ENCODE results near the gene ARL15. TPM values are rescaled to one million over a fixed set of nuclear protein-coding genes. Genes with fewer than 3 reads are reported as not detected.

ARL15 gene
- total and polyA plus RNA-seq, 4 donors = 5.0 to 24.8 (median 13.3) TPM

DNA sequence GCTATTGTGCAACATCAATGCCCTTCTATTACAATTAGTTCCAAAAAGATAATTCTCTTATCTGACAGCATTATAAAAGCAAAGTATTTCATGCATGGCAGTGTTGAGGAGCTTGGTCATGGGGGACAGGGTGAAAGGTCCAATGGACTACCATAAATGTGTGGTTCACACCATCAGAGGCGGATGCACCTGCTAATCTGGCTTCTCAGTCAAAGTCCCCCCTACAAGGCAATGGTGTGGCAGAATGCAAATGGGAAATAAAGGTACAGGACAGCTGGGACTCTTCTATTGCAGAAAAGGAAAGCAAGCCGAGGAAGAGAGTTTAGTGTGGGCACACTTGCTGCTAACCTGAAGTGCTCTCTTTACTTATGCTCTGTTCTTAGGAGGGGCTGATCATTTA lies 380.8 kb downstream of the ARL15 start:
- DNase-seq (ENCODE audit: low spot score) = no peak

DNA sequence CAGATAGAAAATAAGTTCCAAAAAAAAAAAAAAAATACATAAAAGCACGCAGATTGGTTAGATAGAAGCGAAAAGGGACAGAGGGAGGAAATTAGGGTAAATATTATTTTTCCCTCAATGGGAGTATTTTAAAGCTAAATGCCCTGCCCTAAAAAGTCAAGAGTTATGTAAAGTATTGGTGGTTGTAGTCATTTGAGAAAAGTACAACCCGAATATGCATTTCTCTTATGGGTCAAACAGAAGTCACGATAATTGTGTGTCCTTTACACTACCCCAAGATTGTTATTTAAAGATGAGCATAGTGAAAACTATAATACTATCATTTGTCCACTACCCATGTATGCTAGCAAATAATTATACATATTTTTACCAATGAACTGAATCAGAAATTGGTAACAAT lies 381.2 kb downstream of the ARL15 start:
- no peak for TF ChIP-seq YY1 (IDR thresholded peaks at IDR 0.05)
- no peak for TF ChIP-seq SP1 (IDR thresholded peaks at IDR 0.05)
- no peak for TF ChIP-seq NR2F2 (IDR thresholded peaks at IDR 0.05)
- TF ChIP-seq, protein P1, sequence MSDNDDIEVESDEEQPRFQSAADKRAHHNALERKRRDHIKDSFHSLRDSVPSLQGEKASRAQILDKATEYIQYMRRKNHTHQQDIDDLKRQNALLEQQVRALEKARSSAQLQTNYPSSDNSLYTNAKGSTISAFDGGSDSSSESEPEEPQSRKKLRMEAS (IDR thresholded peaks at IDR 0.05) = no peak
- no peak for TF ChIP-seq FOXA2 (IDR thresholded peaks at IDR 0.05)
- TF ChIP-seq JUND (IDR thresholded peaks at IDR 0.05) = no peak
- no peak for TF ChIP-seq TAF1 (conservative IDR thresholded peaks at IDR 0.05)
- TF ChIP-seq RXRA (IDR thresholded peaks at IDR 0.05) = no peak
- TF ChIP-seq HNF4G (IDR thresholded peaks at IDR 0.05) = no peak
- TF ChIP-seq, protein P2, sequence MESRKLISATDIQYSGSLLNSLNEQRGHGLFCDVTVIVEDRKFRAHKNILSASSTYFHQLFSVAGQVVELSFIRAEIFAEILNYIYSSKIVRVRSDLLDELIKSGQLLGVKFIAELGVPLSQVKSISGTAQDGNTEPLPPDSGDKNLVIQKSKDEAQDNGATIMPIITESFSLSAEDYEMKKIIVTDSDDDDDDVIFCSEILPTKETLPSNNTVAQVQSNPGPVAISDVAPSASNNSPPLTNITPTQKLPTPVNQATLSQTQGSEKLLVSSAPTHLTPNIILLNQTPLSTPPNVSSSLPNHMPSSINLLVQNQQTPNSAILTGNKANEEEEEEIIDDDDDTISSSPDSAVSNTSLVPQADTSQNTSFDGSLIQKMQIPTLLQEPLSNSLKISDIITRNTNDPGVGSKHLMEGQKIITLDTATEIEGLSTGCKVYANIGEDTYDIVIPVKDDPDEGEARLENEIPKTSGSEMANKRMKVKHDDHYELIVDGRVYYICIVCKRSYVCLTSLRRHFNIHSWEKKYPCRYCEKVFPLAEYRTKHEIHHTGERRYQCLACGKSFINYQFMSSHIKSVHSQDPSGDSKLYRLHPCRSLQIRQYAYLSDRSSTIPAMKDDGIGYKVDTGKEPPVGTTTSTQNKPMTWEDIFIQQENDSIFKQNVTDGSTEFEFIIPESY (IDR thresholded peaks at IDR 0.05) = no peak
- TF ChIP-seq RAD21 (IDR thresholded peaks at IDR 0.05) = no peak
- TF ChIP-seq GABPA (IDR thresholded peaks at IDR 0.05 in 1 of 2, conservative IDR thresholded peaks at IDR 0.05 in 1 of 2) = no peak
- Histone ChIP-seq H3K9ac (ENCODE audit: low read depth in 1 of 2, low read length in 2 of 2) (no peak overlapping the region), H3K27ac (ENCODE audit: low read depth in 1 of 2, low read length in 2 of 2) (no peak overlapping the region), H3K27me3 (ENCODE audit: control insufficient read depth in 4 of 4, insufficient read depth in 4 of 4, low read length in 3 of 4) (no peaks in the 10 kb centered on the region), H3K4me3 (ENCODE audit: low read depth in 1 of 3, low read length in 3 of 3) (no peak overlapping the region), H3K4me1 (ENCODE audit: control insufficient read depth in 4 of 4, insufficient read depth in 4 of 4, low read length in 3 of 4) (no peaks in the 10 kb centered on the region), H3K9me3 (ENCODE audit: control insufficient read depth in 4 of 4, low read length in 3 of 4) (no peaks in the 10 kb centered on the region), H3K36me3 (ENCODE audit: control insufficient read depth in 4 of 4, insufficient read depth in 3 of 4, low read depth in 1 of 4, low read length in 3 of 4) (no peaks in the 10 kb centered on the region)
- DNase-seq (ENCODE audit: low spot score) = no peak
- 96% methylated on average over 4 of the region's 4 CpGs for WGBS

More for the DNA sequence above, 380.8 kb downstream of the ARL15 start:
- 95% methylated on average over 2 of the region's 2 CpGs for WGBS
- TF ChIP-seq JUND (IDR thresholded peaks at IDR 0.05) (no peak), HNF4G (IDR thresholded peaks at IDR 0.05) (no peak), EGR1 (IDR thresholded peaks at IDR 0.05; ENCODE audit: low read depth in 2 of 2) (no peak), YY1 (IDR thresholded peaks at IDR 0.05) (no peak), NR2F2 (IDR thresholded peaks at IDR 0.05) (no peak)
- TF ChIP-seq, protein P2 (IDR thresholded peaks at IDR 0.05) = no peak
- TF ChIP-seq, protein P3, sequence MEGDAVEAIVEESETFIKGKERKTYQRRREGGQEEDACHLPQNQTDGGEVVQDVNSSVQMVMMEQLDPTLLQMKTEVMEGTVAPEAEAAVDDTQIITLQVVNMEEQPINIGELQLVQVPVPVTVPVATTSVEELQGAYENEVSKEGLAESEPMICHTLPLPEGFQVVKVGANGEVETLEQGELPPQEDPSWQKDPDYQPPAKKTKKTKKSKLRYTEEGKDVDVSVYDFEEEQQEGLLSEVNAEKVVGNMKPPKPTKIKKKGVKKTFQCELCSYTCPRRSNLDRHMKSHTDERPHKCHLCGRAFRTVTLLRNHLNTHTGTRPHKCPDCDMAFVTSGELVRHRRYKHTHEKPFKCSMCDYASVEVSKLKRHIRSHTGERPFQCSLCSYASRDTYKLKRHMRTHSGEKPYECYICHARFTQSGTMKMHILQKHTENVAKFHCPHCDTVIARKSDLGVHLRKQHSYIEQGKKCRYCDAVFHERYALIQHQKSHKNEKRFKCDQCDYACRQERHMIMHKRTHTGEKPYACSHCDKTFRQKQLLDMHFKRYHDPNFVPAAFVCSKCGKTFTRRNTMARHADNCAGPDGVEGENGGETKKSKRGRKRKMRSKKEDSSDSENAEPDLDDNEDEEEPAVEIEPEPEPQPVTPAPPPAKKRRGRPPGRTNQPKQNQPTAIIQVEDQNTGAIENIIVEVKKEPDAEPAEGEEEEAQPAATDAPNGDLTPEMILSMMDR (IDR thresholded peaks at IDR 0.05; ENCODE audit: low read depth, low read length, missing input control) = no peak
- Histone ChIP-seq H3K4me1 (ENCODE audit: control insufficient read depth in 4 of 4, insufficient read depth in 4 of 4, low read length in 3 of 4) (no peaks in the 10 kb centered on the region), H3K27ac (ENCODE audit: low read depth in 1 of 2, low read length in 2 of 2) (no peak overlapping the region), H3K36me3 (ENCODE audit: control insufficient read depth in 4 of 4, insufficient read depth in 3 of 4, low read depth in 1 of 4, low read length in 3 of 4) (no peaks in the 10 kb centered on the region), H3K9me3 (ENCODE audit: control insufficient read depth in 4 of 4, low read length in 3 of 4) (no peaks in the 10 kb centered on the region), H3K9ac (ENCODE audit: low read depth in 1 of 2, low read length in 2 of 2) (no peak overlapping the region), H3K4me3 (ENCODE audit: low read depth in 1 of 3, low read length in 3 of 3) (no peak overlapping the region), H3K27me3 (ENCODE audit: control insufficient read depth in 4 of 4, insufficient read depth in 4 of 4, low read length in 3 of 4) (no peaks in the 10 kb centered on the region)

Measured in liver (tissue), 9 donors.